Astrocyte (in vitro differentiated cells and primary cell): ENCODE measurements around the gene CCDC102A. TPM values are rescaled to one million over a fixed set of nuclear protein-coding genes. Genes with fewer than 3 reads are reported as not detected.

Source experiments
- DNase-seq: peaks from one replicate; pipeline ENCODE4 v3.0.0-alpha.2; 2010; ENCODE audit warnings: low read depth
- FAIRE-seq: peaks from 2 replicates; lab custom pipeline; 2011; peaks lifted over from hg19 to GRCh38; lab: Jason Lieb, UNC
- H2AFZ ChIP-seq: 2 replicates; pipeline ENCODE4 v1.6.0; 2012; ENCODE audit warnings: low read depth, low read length, inconsistent platforms
- H3K27ac ChIP-seq: 2 replicates; pipeline ENCODE4 v1.5.1; 2011; ENCODE audit warnings: low read depth, low read length, inconsistent platforms
- H3K27me3 ChIP-seq: 2 replicates; pipeline ENCODE4 v1.6.0; 2011; ENCODE audit warnings: low read length, inconsistent platforms; ENCODE audit not compliant: insufficient read depth
- H3K36me3 ChIP-seq: 2 replicates; pipeline ENCODE4 v1.5.1; 2011; ENCODE audit warnings: low read length, inconsistent platforms; ENCODE audit not compliant: insufficient read depth
- H3K4me1 ChIP-seq: 2 replicates; pipeline ENCODE4 v1.5.1; 2011; ENCODE audit warnings: low read length, inconsistent platforms; ENCODE audit not compliant: insufficient read depth
- H3K4me2 ChIP-seq: 2 replicates; pipeline ENCODE4 v1.6.0; 2012; ENCODE audit warnings: low read length, inconsistent platforms
- H3K4me3 ChIP-seq: 2 replicates; pipeline ENCODE4 v1.5.1; 2011; ENCODE audit warnings: low read depth, mild to moderate bottlenecking, low read length, inconsistent platforms; ENCODE audit not compliant: insufficient read depth
- H3K79me2 ChIP-seq: 2 replicates; pipeline ENCODE4 v1.6.0; 2012; ENCODE audit warnings: mild to moderate bottlenecking, low read length, inconsistent platforms; ENCODE audit not compliant: insufficient read depth
- H3K9ac ChIP-seq: 2 replicates; pipeline ENCODE4 v1.6.0; 2012; ENCODE audit warnings: mild to moderate bottlenecking, low read length, inconsistent platforms
- H3K9me3 ChIP-seq: 2 replicates; pipeline ENCODE4 v1.5.1; 2012; ENCODE audit warnings: low read depth, mild to moderate bottlenecking, low read length, inconsistent platforms; ENCODE audit not compliant: insufficient read depth
- H4K20me1 ChIP-seq: 2 replicates; pipeline ENCODE4 v1.6.0; 2012; ENCODE audit warnings: low read length, inconsistent platforms; ENCODE audit not compliant: insufficient read depth
- H3K27ac Mint-ChIP-seq: one replicate; pipeline ENCODE4 v1.8.0; 2021; ENCODE audit warnings: mild to moderate bottlenecking, mixed read lengths; ENCODE audit not compliant: unreplicated experiment
- H3K27me3 Mint-ChIP-seq: one replicate; pipeline ENCODE4 v1.8.0; 2021; ENCODE audit warnings: low read depth, mixed read lengths; ENCODE audit not compliant: unreplicated experiment
- H3K36me3 Mint-ChIP-seq: one replicate; pipeline ENCODE4 v1.8.0; 2021; ENCODE audit warnings: low read depth, mixed read lengths; ENCODE audit not compliant: unreplicated experiment
- H3K4me1 Mint-ChIP-seq: one replicate; pipeline ENCODE4 v1.8.0; 2021; ENCODE audit warnings: low read depth, mixed read lengths; ENCODE audit not compliant: unreplicated experiment
- H3K4me3 Mint-ChIP-seq: one replicate; pipeline ENCODE4 v1.8.0; 2021; ENCODE audit warnings: mild to moderate bottlenecking, moderate library complexity, mixed read lengths; ENCODE audit not compliant: unreplicated experiment
- H3K9me3 Mint-ChIP-seq: one replicate; pipeline ENCODE4 v1.8.0; 2021; ENCODE audit warnings: mild to moderate bottlenecking, mixed read lengths; ENCODE audit not compliant: unreplicated experiment
- EZH2 ChIP-seq: IDR thresholded peaks from 2 replicates; pipeline ENCODE4 v1.6.1; 2012; ENCODE audit warnings: mild to moderate bottlenecking, low read length, inconsistent platforms; ENCODE audit not compliant: insufficient read depth
- total RNA-seq: library from RNA; stranded (reverse); gene quantifications from 2 replicates; pipeline ENCODE4 v1.2.1, GENCODE V29; 2021
- TF ChIP-seq, protein P1 (sequence below): IDR thresholded peaks from 2 replicates; pipeline ENCODE4 v1.5.1; 2011; ENCODE audit warnings: low read depth, mild to moderate bottlenecking, inconsistent platforms, low read length, moderate library complexity; ENCODE audit not compliant: insufficient read depth

The CCDC102A gene
- total RNA-seq, 1 donor from 2014 or later, result 8.8 TPM

DNA sequence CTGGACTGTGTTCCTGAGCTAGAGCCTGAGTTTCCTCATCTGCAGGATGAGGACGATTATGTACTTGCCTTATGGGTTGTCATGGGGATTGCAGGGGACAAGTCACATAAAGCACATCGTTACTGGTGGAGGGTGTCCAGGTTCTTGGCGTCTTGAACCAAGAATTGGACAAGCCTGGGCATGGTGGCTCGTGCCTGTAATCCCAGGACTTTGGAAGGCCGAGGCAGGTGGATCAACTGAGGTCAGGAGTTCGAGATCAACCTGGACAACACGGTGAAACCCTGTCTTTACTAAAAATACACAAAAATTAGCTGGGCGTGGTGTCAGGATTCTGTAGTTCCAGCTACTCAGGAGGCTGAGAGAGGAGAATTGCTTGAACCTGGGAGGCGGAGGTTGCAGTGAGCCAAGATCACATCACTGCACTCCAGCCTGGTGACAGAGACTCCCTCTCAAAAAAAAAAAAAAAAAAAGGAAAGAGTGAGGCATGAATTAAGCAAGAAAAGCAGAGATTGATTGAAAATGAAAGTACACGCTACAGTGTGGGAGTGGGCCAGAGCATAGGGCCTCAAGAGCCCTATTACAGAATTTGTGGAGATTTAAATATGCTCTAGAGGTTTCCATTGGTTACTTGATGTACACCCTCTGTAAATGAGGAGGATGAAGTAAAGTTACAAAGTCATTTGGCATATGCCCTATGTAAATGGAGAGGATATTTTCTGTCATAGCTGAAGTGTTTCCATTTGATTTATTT is 36.8 kb upstream of the CCDC102A start:
- H3K9me3 ChIP-seq, result peaks cover 7% of the 10 kb centered on the region
- TF ChIP-seq EZH2, result no peak
- TF ChIP-seq, protein P1, sequence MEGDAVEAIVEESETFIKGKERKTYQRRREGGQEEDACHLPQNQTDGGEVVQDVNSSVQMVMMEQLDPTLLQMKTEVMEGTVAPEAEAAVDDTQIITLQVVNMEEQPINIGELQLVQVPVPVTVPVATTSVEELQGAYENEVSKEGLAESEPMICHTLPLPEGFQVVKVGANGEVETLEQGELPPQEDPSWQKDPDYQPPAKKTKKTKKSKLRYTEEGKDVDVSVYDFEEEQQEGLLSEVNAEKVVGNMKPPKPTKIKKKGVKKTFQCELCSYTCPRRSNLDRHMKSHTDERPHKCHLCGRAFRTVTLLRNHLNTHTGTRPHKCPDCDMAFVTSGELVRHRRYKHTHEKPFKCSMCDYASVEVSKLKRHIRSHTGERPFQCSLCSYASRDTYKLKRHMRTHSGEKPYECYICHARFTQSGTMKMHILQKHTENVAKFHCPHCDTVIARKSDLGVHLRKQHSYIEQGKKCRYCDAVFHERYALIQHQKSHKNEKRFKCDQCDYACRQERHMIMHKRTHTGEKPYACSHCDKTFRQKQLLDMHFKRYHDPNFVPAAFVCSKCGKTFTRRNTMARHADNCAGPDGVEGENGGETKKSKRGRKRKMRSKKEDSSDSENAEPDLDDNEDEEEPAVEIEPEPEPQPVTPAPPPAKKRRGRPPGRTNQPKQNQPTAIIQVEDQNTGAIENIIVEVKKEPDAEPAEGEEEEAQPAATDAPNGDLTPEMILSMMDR, result no peak
- DNase-seq, result no peak
- no peak overlapping the region for H3K9ac ChIP-seq
- no peaks in the 10 kb centered on the region for H3K4me1 ChIP-seq
- Mint-ChIP-seq H3K27me3 (peaks cover 12% of the 10 kb centered on the region), H3K4me3 (no peak overlapping the region), H3K9me3 (peaks cover 3% of the 10 kb centered on the region), H3K36me3 (no peaks in the 10 kb centered on the region), H3K27ac (no peak overlapping the region), H3K4me1 (peaks cover 3% of the 10 kb centered on the region)
- no peaks in the 10 kb centered on the region for H3K36me3 ChIP-seq
- no peak overlapping the region for H3K27ac ChIP-seq
- H4K20me1 ChIP-seq, result no peaks in the 10 kb centered on the region
- no peak overlapping the region for H3K4me3 ChIP-seq
- no peak overlapping the region for H2AFZ ChIP-seq
- H3K4me2 ChIP-seq, result no peak overlapping the region
- H3K27me3 ChIP-seq, result peaks cover 3% of the 10 kb centered on the region
- no peaks in the 10 kb centered on the region for H3K79me2 ChIP-seq
- no peak for FAIRE-seq

DNA sequence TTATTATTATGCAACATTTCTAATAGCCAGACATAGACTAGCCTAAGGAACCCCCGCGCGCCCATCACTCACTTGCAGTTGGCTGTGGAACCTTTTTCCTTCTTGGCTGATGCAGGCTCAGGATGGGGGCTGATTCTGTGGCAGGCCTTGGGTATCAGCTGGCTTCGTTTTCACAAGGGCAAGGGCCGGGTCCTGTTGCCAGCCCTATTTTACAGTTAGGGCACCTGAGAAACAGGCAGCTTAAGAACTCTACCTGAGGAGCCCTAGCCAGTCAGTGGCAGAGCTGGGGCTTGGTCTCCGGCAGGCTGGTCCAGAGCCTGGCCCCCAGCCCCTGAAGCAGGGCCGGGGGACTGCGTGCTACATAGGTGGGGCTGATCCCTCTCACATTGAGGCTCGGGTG is 34.7 kb upstream of the CCDC102A start:
- H3K27ac Mint-ChIP-seq, result no peak overlapping the region
- FAIRE-seq, result no peak

More for the DNA sequence above, 34.7 kb upstream of the CCDC102A start:
- H3K27me3 ChIP-seq, result peaks cover 3% of the 10 kb centered on the region
- no peak for DNase-seq
- no peak overlapping the region for H2AFZ ChIP-seq
- H4K20me1 ChIP-seq, result no peaks in the 10 kb centered on the region
- no peak overlapping the region for H3K4me2 ChIP-seq
- no peak for TF ChIP-seq EZH2
- TF ChIP-seq, protein P1, result no peak
- Mint-ChIP-seq H3K27me3 (peaks cover 23% of the 10 kb centered on the region), H3K36me3 (no peaks in the 10 kb centered on the region), H3K9me3 (peaks cover 3% of the 10 kb centered on the region), H3K4me1 (no peaks in the 10 kb centered on the region), H3K4me3 (no peak overlapping the region)
- H3K79me2 ChIP-seq, result no peaks in the 10 kb centered on the region
- H3K4me3 ChIP-seq, result no peak overlapping the region
- peaks cover 7% of the 10 kb centered on the region for H3K9me3 ChIP-seq
- no peak overlapping the region for H3K9ac ChIP-seq
- H3K27ac ChIP-seq, result no peak overlapping the region
- H3K4me1 ChIP-seq, result no peaks in the 10 kb centered on the region
- no peaks in the 10 kb centered on the region for H3K36me3 ChIP-seq
